Esophagus muscularis mucosa (tissue), 4 donors: ENCODE results near the gene CEP131. TPM values are rescaled to one million over a fixed set of nuclear protein-coding genes. Genes with fewer than 3 reads are reported as not detected.

ENCODE experiments used
- DNase-seq: peaks from one replicate; pipeline ENCODE4 v3.0.0-alpha.2; 2017; ENCODE audit errors: extremely low spot score
- H3K27ac ChIP-seq, 4 donors: fragments of 200-600 bp; sonication (generic); replicated peaks in 1 of 4; 1 replicate in 3 of 4; 2 replicates in 1 of 4; pipeline ENCODE4 v1.5.1; 2016 to 2019; ENCODE audit warnings: mild to moderate bottlenecking in 1 of 4
- H3K27me3 ChIP-seq, 4 donors: fragments of 200-600 bp; sonication (generic); one replicate each; pipeline versions ENCODE4 v1.5.1 to v1.6.0; 2016 to 2019
- H3K36me3 ChIP-seq, 4 donors: fragments of 200-600 bp; sonication (generic); one replicate each; pipeline ENCODE4 v1.5.1; 2016 to 2019
- H3K4me1 ChIP-seq, 4 donors: fragments of 200-600 bp; sonication (generic); one replicate each; pipeline ENCODE4 v1.5.1; 2016 to 2019
- H3K4me3 ChIP-seq, 4 donors: fragments of 200-600 bp; sonication (generic); 1 replicate in 2 of 4; 2 replicates in 2 of 4; pipeline ENCODE4 v1.5.1; 2016 to 2019; ENCODE audit warnings: mild to moderate bottlenecking in 4 of 4, moderate library complexity in 1 of 4
- H3K9me3 ChIP-seq, 4 donors: fragments of 200-600 bp; sonication (generic); 1 replicate in 3 of 4; 2 replicates in 1 of 4; pipeline ENCODE4 v1.5.1; 2016 to 2019
- CTCF ChIP-seq, 3 experiments: fragments of 200-600 bp in 2 of 3; fragments of 450-650 bp in 1 of 3; sonication (generic) in 2 of 3; IDR thresholded peaks; one replicate each; pipeline ENCODE4 v1.5.1; 2017 to 2019; ENCODE audit warnings: antibody characterized with exemption in 3 of 3, mild to moderate bottlenecking in 2 of 3, moderate library complexity in 1 of 3
- EP300 ChIP-seq: sonication (generic); formaldehyde crosslinking; IDR thresholded peaks from one replicate; pipeline ENCODE4 v1.6.1; 2017; ENCODE audit warnings: antibody characterized with exemption
- POLR2A ChIP-seq: fragments of 450-650 bp; IDR thresholded peaks from one replicate; pipeline ENCODE4 v1.6.1; 2017; ENCODE audit warnings: antibody characterized with exemption, moderate library complexity, mild to moderate bottlenecking, low read depth
- POLR2AphosphoS5 ChIP-seq, 2 donors: sonication (generic); formaldehyde crosslinking; IDR thresholded peaks; one replicate each; pipeline ENCODE4 v1.6.1; 2017; ENCODE audit warnings: antibody characterized with exemption in 2 of 2
- WGBS: methylation state at CpG from one replicate; pipeline ENCODE4 v1.1.5; 2018; 5-methylcytosine and 5-hydroxymethylcytosine counted together
- intact Hi-C: fragments of 100-400 bp; cut with DNase I; formaldehyde crosslinking; loops from one replicate; pipeline ENCODE4 v1.15.1; 2023
- total RNA-seq, 4 donors: library from RNA; depleted of rRNA; stranded (reverse); fragments of >200 nt; gene quantifications; one replicate each; pipeline versions ENCODE4 v1.1.0 to v1.2.1, GENCODE V29; 2016

Gene CEP131
- total RNA-seq, 4 donors from 2014 or later, result 4.5 to 10.6 (median 8.9) TPM

DNA sequence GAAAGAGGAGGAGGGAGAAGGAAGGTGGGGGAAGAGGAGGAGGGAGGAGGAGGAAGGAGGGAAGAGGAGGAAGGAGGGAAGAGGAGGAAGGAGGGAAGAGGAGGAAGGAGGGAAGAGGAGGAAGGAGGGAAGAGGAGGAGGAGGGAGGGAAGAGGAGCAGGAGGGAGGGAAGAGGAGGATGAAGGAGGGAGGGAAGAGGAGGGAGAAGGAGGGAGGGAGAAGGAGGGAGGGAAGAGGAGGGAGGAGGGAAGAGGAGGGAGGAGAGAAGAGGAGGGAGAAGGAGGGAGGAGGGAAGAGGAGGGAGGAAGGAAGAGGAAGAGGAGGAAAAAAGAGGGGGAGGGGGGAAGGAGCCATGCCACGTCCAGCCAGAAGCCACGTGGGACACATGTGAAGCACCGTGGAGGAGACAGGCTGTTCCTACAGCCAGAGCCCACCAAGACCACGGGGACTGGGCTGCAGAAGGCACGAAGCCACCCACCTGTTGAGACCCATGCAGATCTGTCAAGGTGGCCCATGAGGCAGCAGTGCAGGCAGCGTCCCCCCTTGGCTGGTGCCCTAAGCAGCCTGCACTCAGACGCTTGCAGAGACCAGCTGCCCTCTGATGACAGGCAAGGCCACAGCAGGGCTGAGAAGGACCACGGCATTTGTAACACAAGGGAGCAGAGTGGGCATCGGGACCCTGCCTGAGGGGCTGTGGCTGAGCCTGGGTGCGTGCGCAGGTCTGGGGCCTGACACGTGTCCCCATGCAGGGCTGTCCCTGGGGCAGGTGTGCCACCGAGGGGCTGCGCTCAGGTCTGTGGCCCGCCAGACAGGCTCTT is 26.7 kb upstream of the CEP131 start:
- Histone ChIP-seq H3K4me3 (no peak overlapping the region), H3K4me1 (peaks cover under 1 to 24% (median 16%) of the 10 kb centered on the region in 4 donors), H3K27me3 (no peaks in the 10 kb centered on the region), H3K9me3 (no peaks in the 10 kb centered on the region), H3K27ac (no peak overlapping the region), H3K36me3 (peaks cover 10 to 55% (median 44%) of the 10 kb centered on the region in 4 donors)
- intact Hi-C loops, result loop anchor here (5.0 kb wide), 1 partner anchor 353 kb away; no protein-coding TSS in a partner anchor
- DNase-seq, result no peak
- WGBS, result 94% methylated on average over 11 of the region's 15 CpGs
- TF ChIP-seq EP300 (no peak), POLR2A (no peak), CTCF (IDR thresholded peaks at IDR 0.05) (no peak)

DNA sequence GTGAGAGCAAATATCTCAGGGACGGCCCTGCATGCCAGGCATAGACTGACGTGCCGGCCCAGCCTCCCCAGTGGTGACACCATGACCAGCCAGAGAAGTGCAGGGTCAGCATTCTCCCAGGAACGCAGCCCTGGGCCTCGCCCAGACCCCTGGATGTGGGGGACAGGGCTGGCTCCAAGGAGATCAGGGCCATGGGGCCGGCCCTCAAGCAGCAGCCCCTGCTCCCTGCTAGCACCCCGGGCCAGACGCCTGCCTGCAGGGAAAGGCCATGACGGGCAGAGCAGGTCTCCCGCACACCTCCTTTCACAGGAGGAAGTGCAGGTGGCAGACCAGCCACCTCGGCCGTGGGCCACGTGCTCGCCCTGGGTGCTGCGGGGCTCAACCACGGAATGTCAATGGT is 25.9 kb upstream of the CEP131 start:
- Histone ChIP-seq H3K4me1 (peaks cover 0 to 16% (median 9%) of the 10 kb centered on the region in 4 donors), H3K27me3 (no peaks in the 10 kb centered on the region), H3K27ac (no peak overlapping the region), H3K9me3 (no peaks in the 10 kb centered on the region), H3K36me3 (peaks cover 10 to 55% (median 44%) of the 10 kb centered on the region in 4 donors), H3K4me3 (no peak overlapping the region)
- 74% methylated on average over 10 of the region's 16 CpGs for WGBS
- intact Hi-C loops, result no loop called here
- TF ChIP-seq POLR2A (no peak), POLR2AphosphoS5 (IDR thresholded peaks at IDR 0.05) (no peak), EP300 (no peak), CTCF (IDR thresholded peaks at IDR 0.05) (no peak)
- DNase-seq, result no peak

DNA sequence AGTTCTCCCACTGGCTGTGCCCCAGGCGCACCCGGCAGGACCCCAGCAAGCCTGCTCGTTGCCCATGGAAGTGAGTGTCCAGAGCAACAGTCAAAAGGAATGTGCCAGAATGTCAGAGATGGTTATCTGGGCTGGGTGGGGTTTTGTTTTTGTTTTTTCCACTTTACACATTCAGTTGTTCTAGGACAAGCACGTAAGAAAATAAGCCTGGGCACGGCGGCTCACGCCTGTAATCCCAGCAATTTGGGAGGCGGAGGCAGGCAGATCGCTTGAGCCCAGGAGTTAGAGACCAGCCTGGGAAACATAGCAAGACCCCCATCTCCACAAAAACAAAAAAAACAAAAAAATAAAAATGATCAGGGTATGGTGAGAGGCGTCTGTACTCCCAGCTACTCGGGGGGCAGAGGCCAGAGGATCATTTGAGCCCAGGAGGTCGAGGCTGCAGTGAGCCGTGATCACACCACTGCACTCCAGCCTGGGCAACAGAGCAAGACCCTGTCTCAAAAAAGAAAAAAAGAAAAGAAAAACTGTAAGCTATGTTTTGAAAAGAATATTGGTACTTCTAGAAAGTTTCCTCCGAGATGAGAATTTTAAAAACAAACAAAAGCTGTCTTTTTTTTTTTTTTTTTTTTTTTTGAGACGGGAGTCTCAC is 24.7 kb upstream of the CEP131 start:
- intact Hi-C loops, result no loop called here
- 89% methylated on average over 15 of the region's 15 CpGs for WGBS
- Histone ChIP-seq H3K4me3 (no peak overlapping the region), H3K36me3 (peaks cover 9 to 53% (median 39%) of the 10 kb centered on the region in 4 donors), H3K4me1 (peaks cover 0 to 10% (median 3%) of the 10 kb centered on the region in 4 donors), H3K27me3 (no peaks in the 10 kb centered on the region), H3K9me3 (no peaks in the 10 kb centered on the region), H3K27ac (no peak overlapping the region)
- TF ChIP-seq POLR2AphosphoS5 (IDR thresholded peaks at IDR 0.05) (no peak), EP300 (no peak), CTCF (IDR thresholded peaks at IDR 0.05) (no peak), POLR2A (no peak)
- no peak for DNase-seq

- TF ChIP-seq EP300 (no peak), POLR2A (no peak), CTCF (IDR thresholded peaks at IDR 0.05) (no peak), POLR2AphosphoS5 (IDR thresholded peaks at IDR 0.05) (no peak)
- Histone ChIP-seq H3K36me3 (peaks cover 3 to 52% (median 35%) of the 10 kb centered on the region in 4 donors), H3K9me3 (no peaks in the 10 kb centered on the region), H3K4me3 (no peak overlapping the region), H3K4me1 (peaks cover 0 to 11% (median 4%) of the 10 kb centered on the region in 4 donors), H3K27me3 (no peaks in the 10 kb centered on the region), H3K27ac (no peak overlapping the region)
- no peak for DNase-seq
- 95% methylated on average over 17 of the region's 28 CpGs for WGBS
- intact Hi-C loops, result no loop called here
Observed at GRCh38 chr17:81246679-81247338, 24.0 kb upstream of the CEP131 start.
